HG02852 (cell line): ENCODE measurements around the gene TUBGCP2.

Experiments
- ATAC-seq: cut with Tn5 transposase; IDR thresholded peaks from one replicate; pipeline ENCODE4 v1.9.1; 2021; ENCODE audit warnings: mild to moderate bottlenecking, moderate library complexity; ENCODE audit not compliant: unreplicated experiment

Gene TUBGCP2

GRCh38 chr10:133344236-133344635 is 35.6 kb upstream of the TUBGCP2 start:
- no peak for ATAC-seq

GRCh38 chr10:133343558-133343957 is 34.9 kb upstream of the TUBGCP2 start:
- no peak for ATAC-seq

GRCh38 chr10:133342942-133343341 is 34.3 kb upstream of the TUBGCP2 start:
- ATAC-seq: no peak

GRCh38 chr10:133341983-133342382 is 33.3 kb upstream of the TUBGCP2 start:
- ATAC-seq: no peak

- ATAC-seq: no peak
Measured at GRCh38 chr10:133339708-133340380, 31.2 kb upstream of the TUBGCP2 start.

- ATAC-seq: no peak
Measured at GRCh38 chr10:133338080-133339071, 29.7 kb upstream of the TUBGCP2 start.

- no peak for ATAC-seq
Measured at GRCh38 chr10:133337370-133337725, 28.7 kb upstream of the TUBGCP2 start.

GRCh38 chr10:133336577-133337369 is 28.1 kb upstream of the TUBGCP2 start, which contains the start of gene CALY:
CALY (minus strand) TSS chr10:133336896; CDS start chr10:133328989, 7,907 bp downstream.
- ATAC-seq: no peak

GRCh38 chr10:133336118-133336576 is 27.5 kb upstream of the TUBGCP2 start:
- ATAC-seq: no peak

- ATAC-seq: no peak
Measured at GRCh38 chr10:133335246-133336117, 26.8 kb upstream of the TUBGCP2 start.

GRCh38 chr10:133334503-133335245 is 26.0 kb upstream of the TUBGCP2 start:
- ATAC-seq: no peak

GRCh38 chr10:133332936-133333699 is 24.4 kb upstream of the TUBGCP2 start:
- ATAC-seq: no peak

GRCh38 chr10:133329491-133330202 is 21.0 kb upstream of the TUBGCP2 start:
- peak; percentile 81 for ATAC-seq

GRCh38 chr10:133328358-133329343 is 20.0 kb upstream of the TUBGCP2 start:
- no peak for ATAC-seq

GRCh38 chr10:133327651-133328357 is 19.1 kb upstream of the TUBGCP2 start:
- ATAC-seq: no peak
